GM23248 (cell line): ENCODE data around the gene UGT1A5.

ENCODE experiments used
- EZH2 ChIP-seq: fragments of 200-600 bp; sonication (generic); IDR thresholded peaks from 2 replicates; pipeline ENCODE4 v1.6.1; 2018; ENCODE audit warnings: antibody characterized with exemption, mild to moderate bottlenecking; ENCODE audit not compliant: insufficient read depth, poor library complexity, severe bottlenecking
- EZH2phosphoT487 ChIP-seq: fragments of 200-600 bp; sonication (generic); IDR thresholded peaks from 2 replicates; pipeline ENCODE4 v1.6.1; 2018; ENCODE audit warnings: antibody characterized with exemption, moderate library complexity, mild to moderate bottlenecking, low read depth; ENCODE audit not compliant: insufficient read depth

DNA sequence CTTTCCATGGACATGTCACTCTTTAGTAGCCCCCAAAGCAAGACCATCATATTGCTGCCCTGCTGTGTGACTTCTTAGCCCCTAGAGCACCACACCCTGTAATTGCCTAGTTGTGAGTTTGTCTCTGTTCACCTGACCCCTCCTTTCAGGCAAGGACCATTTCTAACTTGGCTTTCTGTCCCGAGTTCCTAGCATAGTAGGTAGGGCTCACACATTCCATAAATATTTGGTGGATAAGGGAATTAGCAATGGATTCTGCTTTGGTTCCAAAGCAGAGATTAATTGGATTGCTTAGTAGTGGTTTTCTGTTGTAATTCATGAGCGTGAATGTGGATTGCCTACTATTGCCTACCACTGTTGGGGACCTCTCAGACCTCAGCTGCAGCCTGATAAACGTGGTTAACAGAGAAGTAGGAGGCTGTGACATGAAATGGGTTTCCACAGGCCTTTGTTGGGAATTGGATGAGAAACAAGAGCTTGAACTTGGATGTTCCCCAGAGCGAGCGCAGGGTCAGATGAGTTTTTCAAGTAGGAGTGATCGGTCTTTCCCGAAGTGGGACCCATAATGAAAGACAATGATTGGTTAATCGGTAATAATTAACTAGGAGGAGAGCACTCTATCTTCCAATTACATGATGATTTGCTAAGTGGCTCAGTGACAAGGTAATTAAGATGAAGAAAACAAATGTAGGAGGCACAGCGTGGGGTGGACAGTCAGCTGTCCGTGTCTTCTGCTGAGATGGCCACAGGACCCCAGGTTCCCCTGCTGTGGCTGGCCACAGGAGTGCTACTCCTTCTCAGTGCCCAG, 34.0 kb downstream of the UGT1A5 start:
- TF ChIP-seq EZH2: no peak
- no peak for TF ChIP-seq EZH2phosphoT487
